ENCODE measurements around the gene TLR8. TPM values are rescaled to one million over a fixed set of nuclear protein-coding genes. Genes with fewer than 3 reads are reported as not detected.

TLR8 gene
- total RNA-seq, 1 donor from 2014 or later: not detected

DNA sequence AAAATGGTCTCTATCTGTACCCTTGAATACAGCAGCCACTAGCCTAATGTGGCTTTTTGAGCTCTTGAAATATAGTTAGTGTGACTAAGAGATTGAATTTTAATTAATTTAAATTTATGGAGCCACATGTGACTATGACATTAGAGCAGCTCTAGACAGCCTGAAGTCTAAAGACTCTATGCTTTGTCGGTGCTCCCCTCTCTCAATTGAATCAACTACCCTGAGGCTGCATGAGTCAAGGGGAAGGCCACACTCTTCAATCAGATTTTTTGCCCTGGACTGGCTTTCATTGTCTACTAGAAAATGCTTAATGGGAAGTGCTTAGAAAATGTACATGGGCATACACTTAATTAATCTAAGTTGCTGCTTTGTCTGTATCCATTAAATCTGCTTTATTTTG, 27.9 kb upstream of the TLR8 start:
- peaks cover 1% of the 10 kb centered on the region for H3K27me3 Mint-ChIP-seq (ENCODE audit: unreplicated experiment)
- no peak overlapping the region for H3K4me3 Mint-ChIP-seq (ENCODE audit: unreplicated experiment)
- no peak for DNase-seq (ENCODE audit: low spot score)
- no peak overlapping the region for H3K27ac Mint-ChIP-seq (ENCODE audit: unreplicated experiment)
- no peaks in the 10 kb centered on the region for H3K4me1 Mint-ChIP-seq (ENCODE audit: unreplicated experiment)
- no peaks in the 10 kb centered on the region for H3K36me3 Mint-ChIP-seq (ENCODE audit: low read depth, unreplicated experiment)
- no peaks in the 10 kb centered on the region for H3K9me3 Mint-ChIP-seq (ENCODE audit: unreplicated experiment)
- TF ChIP-seq, protein P1, sequence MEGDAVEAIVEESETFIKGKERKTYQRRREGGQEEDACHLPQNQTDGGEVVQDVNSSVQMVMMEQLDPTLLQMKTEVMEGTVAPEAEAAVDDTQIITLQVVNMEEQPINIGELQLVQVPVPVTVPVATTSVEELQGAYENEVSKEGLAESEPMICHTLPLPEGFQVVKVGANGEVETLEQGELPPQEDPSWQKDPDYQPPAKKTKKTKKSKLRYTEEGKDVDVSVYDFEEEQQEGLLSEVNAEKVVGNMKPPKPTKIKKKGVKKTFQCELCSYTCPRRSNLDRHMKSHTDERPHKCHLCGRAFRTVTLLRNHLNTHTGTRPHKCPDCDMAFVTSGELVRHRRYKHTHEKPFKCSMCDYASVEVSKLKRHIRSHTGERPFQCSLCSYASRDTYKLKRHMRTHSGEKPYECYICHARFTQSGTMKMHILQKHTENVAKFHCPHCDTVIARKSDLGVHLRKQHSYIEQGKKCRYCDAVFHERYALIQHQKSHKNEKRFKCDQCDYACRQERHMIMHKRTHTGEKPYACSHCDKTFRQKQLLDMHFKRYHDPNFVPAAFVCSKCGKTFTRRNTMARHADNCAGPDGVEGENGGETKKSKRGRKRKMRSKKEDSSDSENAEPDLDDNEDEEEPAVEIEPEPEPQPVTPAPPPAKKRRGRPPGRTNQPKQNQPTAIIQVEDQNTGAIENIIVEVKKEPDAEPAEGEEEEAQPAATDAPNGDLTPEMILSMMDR (IDR thresholded peaks at IDR 0.05; ENCODE audit: unreplicated experiment): no peak

DNA sequence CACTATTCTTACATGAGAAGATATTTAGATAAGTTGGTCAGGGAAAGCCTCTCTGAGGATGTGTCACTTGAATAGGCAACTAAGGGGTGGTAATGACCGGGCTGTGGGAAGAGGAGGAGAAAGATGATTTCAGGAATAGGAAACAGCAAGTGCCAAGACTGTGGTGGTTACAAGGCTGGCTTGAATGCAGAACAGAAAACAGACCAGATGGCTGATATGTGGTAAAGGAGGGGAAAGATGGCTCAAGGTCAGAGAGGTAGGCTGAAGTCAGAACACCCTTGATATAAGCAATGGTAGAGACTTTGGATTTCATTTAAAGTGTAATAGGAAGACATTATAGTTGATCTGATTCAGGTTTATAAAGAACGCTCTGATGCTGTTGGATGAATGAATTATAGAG, 24.5 kb upstream of the TLR8 start:
- no peaks in the 10 kb centered on the region for H3K4me1 Mint-ChIP-seq (ENCODE audit: unreplicated experiment)
- H3K9me3 Mint-ChIP-seq (ENCODE audit: unreplicated experiment): no peaks in the 10 kb centered on the region
- peaks cover 1% of the 10 kb centered on the region for H3K27me3 Mint-ChIP-seq (ENCODE audit: unreplicated experiment)
- no peaks in the 10 kb centered on the region for H3K36me3 Mint-ChIP-seq (ENCODE audit: low read depth, unreplicated experiment)
- H3K27ac Mint-ChIP-seq (ENCODE audit: unreplicated experiment): no peak overlapping the region
- TF ChIP-seq, protein P1 (IDR thresholded peaks at IDR 0.05; ENCODE audit: unreplicated experiment): no peak
- DNase-seq (ENCODE audit: low spot score): no peak
- H3K4me3 Mint-ChIP-seq (ENCODE audit: unreplicated experiment): no peak overlapping the region

GRCh38 chrX:12885508-12885907, 20.9 kb upstream of the TLR8 start:
- TF ChIP-seq, protein P1 (IDR thresholded peaks at IDR 0.05; ENCODE audit: unreplicated experiment): no peak
- DNase-seq (ENCODE audit: low spot score): no peak
- H3K9me3 Mint-ChIP-seq (ENCODE audit: unreplicated experiment): no peaks in the 10 kb centered on the region
- no peaks in the 10 kb centered on the region for H3K4me1 Mint-ChIP-seq (ENCODE audit: unreplicated experiment)
- no peak overlapping the region for H3K4me3 Mint-ChIP-seq (ENCODE audit: unreplicated experiment)
- peaks cover 1% of the 10 kb centered on the region for H3K27me3 Mint-ChIP-seq (ENCODE audit: unreplicated experiment)
- no peaks in the 10 kb centered on the region for H3K36me3 Mint-ChIP-seq (ENCODE audit: low read depth, unreplicated experiment)
- no peak overlapping the region for H3K27ac Mint-ChIP-seq (ENCODE audit: unreplicated experiment)

DNA sequence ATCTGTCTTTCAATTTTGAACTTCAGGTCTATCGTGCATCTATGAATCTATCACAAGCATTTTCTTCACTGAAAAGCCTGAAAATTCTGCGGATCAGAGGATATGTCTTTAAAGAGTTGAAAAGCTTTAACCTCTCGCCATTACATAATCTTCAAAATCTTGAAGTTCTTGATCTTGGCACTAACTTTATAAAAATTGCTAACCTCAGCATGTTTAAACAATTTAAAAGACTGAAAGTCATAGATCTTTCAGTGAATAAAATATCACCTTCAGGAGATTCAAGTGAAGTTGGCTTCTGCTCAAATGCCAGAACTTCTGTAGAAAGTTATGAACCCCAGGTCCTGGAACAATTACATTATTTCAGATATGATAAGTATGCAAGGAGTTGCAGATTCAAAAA, 19.9 kb upstream of the TLR8 start:
- no peaks in the 10 kb centered on the region for H3K36me3 Mint-ChIP-seq (ENCODE audit: low read depth, unreplicated experiment)
- H3K9me3 Mint-ChIP-seq (ENCODE audit: unreplicated experiment): no peaks in the 10 kb centered on the region
- H3K27ac Mint-ChIP-seq (ENCODE audit: unreplicated experiment): no peak overlapping the region
- no peaks in the 10 kb centered on the region for H3K4me1 Mint-ChIP-seq (ENCODE audit: unreplicated experiment)
- H3K27me3 Mint-ChIP-seq (ENCODE audit: unreplicated experiment): peaks cover 1% of the 10 kb centered on the region
- TF ChIP-seq, protein P1 (IDR thresholded peaks at IDR 0.05; ENCODE audit: unreplicated experiment): no peak
- DNase-seq (ENCODE audit: low spot score): no peak
- no peak overlapping the region for H3K4me3 Mint-ChIP-seq (ENCODE audit: unreplicated experiment)

DNA sequence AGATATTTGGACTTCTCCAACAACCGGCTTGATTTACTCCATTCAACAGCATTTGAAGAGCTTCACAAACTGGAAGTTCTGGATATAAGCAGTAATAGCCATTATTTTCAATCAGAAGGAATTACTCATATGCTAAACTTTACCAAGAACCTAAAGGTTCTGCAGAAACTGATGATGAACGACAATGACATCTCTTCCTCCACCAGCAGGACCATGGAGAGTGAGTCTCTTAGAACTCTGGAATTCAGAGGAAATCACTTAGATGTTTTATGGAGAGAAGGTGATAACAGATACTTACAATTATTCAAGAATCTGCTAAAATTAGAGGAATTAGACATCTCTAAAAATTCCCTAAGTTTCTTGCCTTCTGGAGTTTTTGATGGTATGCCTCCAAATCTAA, 19.3 kb upstream of the TLR8 start:
- no peaks in the 10 kb centered on the region for H3K4me1 Mint-ChIP-seq (ENCODE audit: unreplicated experiment)
- no peaks in the 10 kb centered on the region for H3K36me3 Mint-ChIP-seq (ENCODE audit: low read depth, unreplicated experiment)
- H3K4me3 Mint-ChIP-seq (ENCODE audit: unreplicated experiment): no peak overlapping the region
- DNase-seq (ENCODE audit: low spot score): no peak
- H3K9me3 Mint-ChIP-seq (ENCODE audit: unreplicated experiment): no peaks in the 10 kb centered on the region
- H3K27me3 Mint-ChIP-seq (ENCODE audit: unreplicated experiment): peaks cover 1% of the 10 kb centered on the region
- no peak overlapping the region for H3K27ac Mint-ChIP-seq (ENCODE audit: unreplicated experiment)
- TF ChIP-seq, protein P1 (IDR thresholded peaks at IDR 0.05; ENCODE audit: unreplicated experiment): no peak
